Right hindlimb (tissue), 1 donor: Measurements from ENCODE around the gene TIE1.

Experiments
- DNase-seq: peaks from one replicate; pipeline ENCODE4 v3.0.0-alpha.2; 2018

Gene TIE1

GRCh38 chr1:43300378-43301094, at the start of gene TIE1:
Gene TIE1 (plus strand): TSS chr1:43300982. CDS start chr1:43301072, 90 bp downstream.
- peak; percentile 42 for DNase-seq

GRCh38 chr1:43251024-43251423, 49.8 kb upstream of the TIE1 start:
- no peak for DNase-seq

- DNase-seq, result no peak
These were observed 48.6 kb upstream of the TIE1 start for GRCh38 chr1:43252225-43252624.

- DNase-seq, result no peak
These were observed 47.6 kb upstream of the TIE1 start for GRCh38 chr1:43253173-43253572.

GRCh38 chr1:43253876-43254275, 46.9 kb upstream of the TIE1 start:
- no peak for DNase-seq

GRCh38 chr1:43255438-43256210, 45.2 kb upstream of the TIE1 start:
- DNase-seq, result no peak

GRCh38 chr1:43256675-43257570, 43.9 kb upstream of the TIE1 start:
- no peak for DNase-seq

- DNase-seq, result no peak
These were observed 42.4 kb upstream of the TIE1 start for GRCh38 chr1:43258370-43258769.

- no peak for DNase-seq
These were observed 35.4 kb upstream of the TIE1 start for GRCh38 chr1:43265431-43265830.

- DNase-seq, result no peak
These were observed 33.9 kb upstream of the TIE1 start for GRCh38 chr1:43266881-43267280.

GRCh38 chr1:43267291-43267805, 33.4 kb upstream of the TIE1 start:
- DNase-seq, result no peak

GRCh38 chr1:43267818-43268425, 32.9 kb upstream of the TIE1 start:
- DNase-seq, result no peak

- no peak for DNase-seq
These were observed 31.0 kb upstream of the TIE1 start, which contains the start of gene TMEM125 for GRCh38 chr1:43269627-43270375. Gene TMEM125 (plus strand): TSS chr1:43269983. CDS start chr1:43272723, 2,740 bp downstream.

GRCh38 chr1:43270421-43271095, 30.2 kb upstream of the TIE1 start:
- DNase-seq, result no peak

GRCh38 chr1:43271186-43272118, 29.3 kb upstream of the TIE1 start:
- DNase-seq, result no peak

- DNase-seq, result no peak
These were observed 28.6 kb upstream of the TIE1 start for GRCh38 chr1:43272161-43272560.

- no peak for DNase-seq
These were observed 27.9 kb upstream of the TIE1 start for GRCh38 chr1:43272576-43273571.

GRCh38 chr1:43273708-43274107, 27.1 kb upstream of the TIE1 start:
- no peak for DNase-seq
